ENCODE results near the gene RPL7A. TPM values are rescaled to one million over a fixed set of nuclear protein-coding genes. Genes with fewer than 3 reads are reported as not detected.
"Not testable (repeated sequence)": the region's sequence is repeated elsewhere in the genome, so short reads cannot be mapped to it uniquely, and the experiment has no call there.

RPL7A gene
- total RNA-seq, 3 donors from 2014 or later (not counting 1 experiment from before 2014, with no cell fraction given): 1,409 to 1,616 (median 1,600) TPM

- Histone ChIP-seq H3K36me3 (ENCODE audit: control insufficient read depth, insufficient read depth, low read length) (no peaks in the 10 kb centered on the region), H3K4me3 (ENCODE audit: low read length) (no peak overlapping the region), H3K27me3 (ENCODE audit: control insufficient read depth, insufficient read depth, low read length) (no peaks in the 10 kb centered on the region), H3K4me1 (ENCODE audit: control insufficient read depth, insufficient read depth, low read length) (no peaks in the 10 kb centered on the region), H3K27ac (ENCODE audit: low read length) (no peak overlapping the region), H3K9me3 (ENCODE audit: control insufficient read depth, insufficient read depth, low read length) (no peaks in the 10 kb centered on the region)
- ATAC-seq (no peak), DNase-seq (no peak)
- intact Hi-C loops (cut with micrococcal nuclease): no loop called here
- Mint-ChIP-seq H3K4me1 (no peaks in the 10 kb centered on the region), H3K36me3 (no peaks in the 10 kb centered on the region), H3K4me3 (no peak overlapping the region), H3K27me3 (ENCODE audit: low read depth in 2 of 2) (peaks cover 0 to 11% of the 10 kb centered on the region in 2 donors), H3K27ac (no peak overlapping the region), H3K9me3 (no peaks in the 10 kb centered on the region)
- 92% methylated on average over 13 of the region's 13 CpGs for WGBS (ENCODE audit: insufficient coverage)
- TF ChIP-seq, protein P1, sequence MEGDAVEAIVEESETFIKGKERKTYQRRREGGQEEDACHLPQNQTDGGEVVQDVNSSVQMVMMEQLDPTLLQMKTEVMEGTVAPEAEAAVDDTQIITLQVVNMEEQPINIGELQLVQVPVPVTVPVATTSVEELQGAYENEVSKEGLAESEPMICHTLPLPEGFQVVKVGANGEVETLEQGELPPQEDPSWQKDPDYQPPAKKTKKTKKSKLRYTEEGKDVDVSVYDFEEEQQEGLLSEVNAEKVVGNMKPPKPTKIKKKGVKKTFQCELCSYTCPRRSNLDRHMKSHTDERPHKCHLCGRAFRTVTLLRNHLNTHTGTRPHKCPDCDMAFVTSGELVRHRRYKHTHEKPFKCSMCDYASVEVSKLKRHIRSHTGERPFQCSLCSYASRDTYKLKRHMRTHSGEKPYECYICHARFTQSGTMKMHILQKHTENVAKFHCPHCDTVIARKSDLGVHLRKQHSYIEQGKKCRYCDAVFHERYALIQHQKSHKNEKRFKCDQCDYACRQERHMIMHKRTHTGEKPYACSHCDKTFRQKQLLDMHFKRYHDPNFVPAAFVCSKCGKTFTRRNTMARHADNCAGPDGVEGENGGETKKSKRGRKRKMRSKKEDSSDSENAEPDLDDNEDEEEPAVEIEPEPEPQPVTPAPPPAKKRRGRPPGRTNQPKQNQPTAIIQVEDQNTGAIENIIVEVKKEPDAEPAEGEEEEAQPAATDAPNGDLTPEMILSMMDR (IDR thresholded peaks at IDR 0.05): no peak
Measured at GRCh38 chr9:133389562-133389961, 41.5 kb downstream of the RPL7A start.

DNA sequence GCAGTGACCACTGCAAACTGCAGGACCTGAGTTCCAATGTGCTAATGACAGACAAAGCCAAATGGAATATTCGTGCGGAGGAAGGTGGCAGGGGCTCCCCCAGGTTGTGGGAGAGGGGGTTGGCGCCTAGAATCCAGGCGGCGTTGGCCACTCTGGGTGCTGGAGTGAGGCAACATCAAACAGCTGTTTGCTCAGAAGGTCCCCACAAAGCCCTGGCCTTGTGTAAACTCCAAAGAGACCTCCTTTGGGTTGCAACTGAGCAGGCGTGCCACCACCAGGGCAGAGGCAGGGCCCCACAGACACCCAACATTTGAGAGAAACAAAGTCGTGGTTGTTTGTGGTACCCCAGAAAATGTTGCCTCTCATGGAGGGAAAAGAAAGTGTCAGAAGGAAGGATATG is 42.7 kb downstream of the RPL7A start:
- Histone ChIP-seq H3K4me1 (ENCODE audit: control insufficient read depth, insufficient read depth, low read length) (no peaks in the 10 kb centered on the region), H3K27ac (ENCODE audit: low read length) (no peak overlapping the region), H3K9me3 (ENCODE audit: control insufficient read depth, insufficient read depth, low read length) (no peaks in the 10 kb centered on the region), H3K4me3 (ENCODE audit: low read length) (no peak overlapping the region), H3K27me3 (ENCODE audit: control insufficient read depth, insufficient read depth, low read length) (no peaks in the 10 kb centered on the region), H3K36me3 (ENCODE audit: control insufficient read depth, insufficient read depth, low read length) (no peaks in the 10 kb centered on the region)
- ATAC-seq (no peak), DNase-seq (no peak)
- intact Hi-C loops (cut with micrococcal nuclease): no loop called here
- WGBS (ENCODE audit: insufficient coverage): 87% methylated on average over 7 of the region's 7 CpGs
- TF ChIP-seq, protein P1 (IDR thresholded peaks at IDR 0.05): no peak
- H3K4me3 Mint-ChIP-seq: no peak overlapping the region
- H3K4me1 Mint-ChIP-seq: no peaks in the 10 kb centered on the region
- peaks cover 0 to 11% of the 10 kb centered on the region in 2 donors for H3K27me3 Mint-ChIP-seq (ENCODE audit: low read depth in 2 of 2)
- no peaks in the 10 kb centered on the region for H3K36me3 Mint-ChIP-seq
- H3K27ac Mint-ChIP-seq: no peak overlapping the region
- H3K9me3 Mint-ChIP-seq: no peaks in the 10 kb centered on the region

DNA sequence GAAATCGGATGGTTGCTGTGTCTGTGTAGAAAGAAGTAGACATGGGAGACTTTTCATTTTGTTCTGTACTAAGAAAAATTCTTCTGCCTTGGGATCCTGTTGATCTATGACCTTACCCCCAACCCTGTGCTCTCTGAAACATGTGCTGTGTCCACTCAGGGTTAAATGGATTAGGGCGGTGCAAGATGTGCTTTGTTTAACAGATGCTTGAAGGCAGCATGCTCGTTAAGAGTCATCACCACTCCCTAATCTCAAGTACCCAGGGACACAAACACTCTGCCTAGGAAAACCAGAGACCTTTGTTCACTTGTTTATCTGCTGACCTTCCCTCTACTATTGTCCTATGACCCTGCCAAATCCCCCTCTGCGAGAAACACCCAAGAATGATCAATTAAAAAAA is 43.4 kb downstream of the RPL7A start:
- DNase-seq; intact Hi-C loops (cut with micrococcal nuclease); H3K27ac ChIP-seq (ENCODE audit: low read length); ATAC-seq; H3K4me1 ChIP-seq (ENCODE audit: control insufficient read depth, insufficient read depth, low read length); H3K27me3 ChIP-seq (ENCODE audit: control insufficient read depth, insufficient read depth, low read length); H3K9me3 Mint-ChIP-seq; H3K9me3 ChIP-seq (ENCODE audit: control insufficient read depth, insufficient read depth, low read length); H3K36me3 Mint-ChIP-seq; H3K27ac Mint-ChIP-seq; H3K4me3 Mint-ChIP-seq; H3K36me3 ChIP-seq (ENCODE audit: control insufficient read depth, insufficient read depth, low read length); H3K4me1 Mint-ChIP-seq; H3K4me3 ChIP-seq (ENCODE audit: low read length): not testable (repeated sequence)
- peaks cover 0 to 11% of the 10 kb centered on the region in 2 donors for H3K27me3 Mint-ChIP-seq (ENCODE audit: low read depth in 2 of 2)
- no CpG with 5 or more reads among the region's 4 CpGs for WGBS (ENCODE audit: insufficient coverage)

DNA sequence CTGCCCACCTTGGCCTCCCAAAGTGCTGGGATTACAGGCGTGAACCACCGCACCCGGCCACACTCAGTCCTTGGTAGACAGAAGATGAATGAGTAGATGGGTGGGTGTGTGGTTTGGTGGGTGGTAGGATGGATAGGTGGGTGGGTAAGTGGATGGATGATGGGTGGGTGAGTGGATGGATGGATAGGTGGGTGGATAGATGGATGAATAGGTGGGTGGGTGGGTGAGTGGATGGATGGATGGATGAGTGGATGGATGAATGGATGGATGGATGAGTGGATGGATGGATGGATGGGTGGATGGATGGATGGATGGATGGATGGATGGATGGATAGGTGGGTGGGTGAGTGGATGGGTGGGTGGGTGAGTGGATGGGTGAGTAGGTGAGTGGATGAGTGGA is 44.3 kb downstream of the RPL7A start:
- H3K4me1 ChIP-seq (ENCODE audit: control insufficient read depth, insufficient read depth, low read length); H3K4me3 ChIP-seq (ENCODE audit: low read length); H3K27ac Mint-ChIP-seq; ATAC-seq; H3K36me3 ChIP-seq (ENCODE audit: control insufficient read depth, insufficient read depth, low read length); H3K4me1 Mint-ChIP-seq; intact Hi-C loops (cut with micrococcal nuclease); DNase-seq; H3K9me3 ChIP-seq (ENCODE audit: control insufficient read depth, insufficient read depth, low read length); H3K27ac ChIP-seq (ENCODE audit: low read length); H3K36me3 Mint-ChIP-seq; H3K9me3 Mint-ChIP-seq; H3K4me3 Mint-ChIP-seq; H3K27me3 ChIP-seq (ENCODE audit: control insufficient read depth, insufficient read depth, low read length): not testable (repeated sequence)
- peaks cover 0 to 11% of the 10 kb centered on the region in 2 donors for H3K27me3 Mint-ChIP-seq (ENCODE audit: low read depth in 2 of 2)
- WGBS (ENCODE audit: insufficient coverage): 94% methylated on average over 3 of the region's 3 CpGs

GRCh38 chr9:133393399-133393798 is 45.4 kb downstream of the RPL7A start:
- WGBS (ENCODE audit: insufficient coverage): 91% methylated on average over 3 of the region's 3 CpGs
- H3K36me3 Mint-ChIP-seq: no peaks in the 10 kb centered on the region
- Histone ChIP-seq H3K4me1 (ENCODE audit: control insufficient read depth, insufficient read depth, low read length) (no peaks in the 10 kb centered on the region), H3K36me3 (ENCODE audit: control insufficient read depth, insufficient read depth, low read length) (no peaks in the 10 kb centered on the region), H3K4me3 (ENCODE audit: low read length) (no peak overlapping the region), H3K9me3 (ENCODE audit: control insufficient read depth, insufficient read depth, low read length) (no peaks in the 10 kb centered on the region), H3K27me3 (ENCODE audit: control insufficient read depth, insufficient read depth, low read length) (no peaks in the 10 kb centered on the region), H3K27ac (ENCODE audit: low read length) (no peak overlapping the region)
- H3K27me3 Mint-ChIP-seq (ENCODE audit: low read depth in 2 of 2): peaks cover 0 to 11% of the 10 kb centered on the region in 2 donors
- no peak overlapping the region for H3K4me3 Mint-ChIP-seq
- no peaks in the 10 kb centered on the region for H3K9me3 Mint-ChIP-seq
- intact Hi-C loops (cut with micrococcal nuclease): no loop called here
- ATAC-seq (no peak), DNase-seq (no peak)
- TF ChIP-seq, protein P1 (IDR thresholded peaks at IDR 0.05): no peak
- H3K4me1 Mint-ChIP-seq: no peaks in the 10 kb centered on the region
- H3K27ac Mint-ChIP-seq: no peak overlapping the region
